ENCODE measurements around the gene SLC25A38.

- no peak for TF ChIP-seq CTCF (conservative IDR thresholded peaks at IDR 0.05)
- TF ChIP-seq ZFX (IDR thresholded peaks at IDR 0.05): no peak
Measured at GRCh38 chr3:39429466-39429865, 46.3 kb downstream of the SLC25A38 start.

Measured in C4-2B (cell line).